ENCODE measurements around the gene CDK5RAP3. TPM values are rescaled to one million over a fixed set of nuclear protein-coding genes. Genes with fewer than 3 reads are reported as not detected.

Gene CDK5RAP3
- total RNA-seq, 4 donors from 2014 or later = 43.8 to 98.8 (median 63.8) TPM

- H3K36me3 ChIP-seq = peaks cover 0 to 74% of the 10 kb centered on the region in 2 donors
- TF ChIP-seq POLR2A (IDR thresholded peaks at IDR 0.05) = no peak
- no peak for TF ChIP-seq EP300 (IDR thresholded peaks at IDR 0.05)
- TF ChIP-seq, protein P1, sequence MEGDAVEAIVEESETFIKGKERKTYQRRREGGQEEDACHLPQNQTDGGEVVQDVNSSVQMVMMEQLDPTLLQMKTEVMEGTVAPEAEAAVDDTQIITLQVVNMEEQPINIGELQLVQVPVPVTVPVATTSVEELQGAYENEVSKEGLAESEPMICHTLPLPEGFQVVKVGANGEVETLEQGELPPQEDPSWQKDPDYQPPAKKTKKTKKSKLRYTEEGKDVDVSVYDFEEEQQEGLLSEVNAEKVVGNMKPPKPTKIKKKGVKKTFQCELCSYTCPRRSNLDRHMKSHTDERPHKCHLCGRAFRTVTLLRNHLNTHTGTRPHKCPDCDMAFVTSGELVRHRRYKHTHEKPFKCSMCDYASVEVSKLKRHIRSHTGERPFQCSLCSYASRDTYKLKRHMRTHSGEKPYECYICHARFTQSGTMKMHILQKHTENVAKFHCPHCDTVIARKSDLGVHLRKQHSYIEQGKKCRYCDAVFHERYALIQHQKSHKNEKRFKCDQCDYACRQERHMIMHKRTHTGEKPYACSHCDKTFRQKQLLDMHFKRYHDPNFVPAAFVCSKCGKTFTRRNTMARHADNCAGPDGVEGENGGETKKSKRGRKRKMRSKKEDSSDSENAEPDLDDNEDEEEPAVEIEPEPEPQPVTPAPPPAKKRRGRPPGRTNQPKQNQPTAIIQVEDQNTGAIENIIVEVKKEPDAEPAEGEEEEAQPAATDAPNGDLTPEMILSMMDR (IDR thresholded peaks at IDR 0.05) = no peak
- no peak for TF ChIP-seq POLR2AphosphoS5 (IDR thresholded peaks at IDR 0.05)
- 85 to 100% methylated on average over 2 to 5 of the region's 9 CpGs for WGBS, 2 donors (ENCODE audit: low coverage in 1 of 2)
Observed at GRCh38 chr17:47981462-47981861, 10.5 kb downstream of the CDK5RAP3 start.

DNA sequence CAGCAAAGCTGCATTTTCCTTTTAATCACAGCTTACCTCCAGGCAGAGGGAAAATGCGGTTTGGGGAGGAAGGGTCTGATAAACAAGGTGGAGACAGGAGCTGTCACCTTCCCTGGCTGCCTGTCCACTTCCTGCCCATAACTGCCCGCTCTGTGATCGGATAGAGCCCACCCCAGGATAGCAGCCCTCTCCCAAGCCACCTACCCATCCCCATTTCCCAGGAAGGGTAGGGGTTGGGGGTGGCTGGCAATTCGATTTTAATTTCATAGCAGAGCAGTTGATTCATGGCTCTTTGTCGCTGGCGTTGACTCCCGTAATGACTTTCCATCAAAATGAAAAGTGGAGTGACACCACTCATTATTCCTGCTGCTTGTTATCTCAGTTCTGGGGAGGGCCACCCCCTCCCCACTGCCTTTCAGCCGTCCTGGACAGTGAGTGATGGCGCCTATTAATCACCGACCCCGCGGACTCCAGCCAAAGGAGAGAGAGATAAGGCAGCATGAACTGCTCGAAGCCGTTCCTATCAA is 11.2 kb downstream of the CDK5RAP3 start:
- peaks cover 0 to 67% of the 10 kb centered on the region in 2 donors for H3K36me3 ChIP-seq
- 65 to 76% methylated on average over 4 to 13 of the region's 14 CpGs for WGBS, 2 donors (ENCODE audit: low coverage in 1 of 2)
- no peak for ATAC-seq

More at GRCh38 chr17:47981462-47981861, 10.5 kb downstream of the CDK5RAP3 start:
- ATAC-seq = no peak
- H3K27me3 ChIP-seq = no peaks in the 10 kb centered on the region
- H3K27ac ChIP-seq = no peak overlapping the region
- no peaks in the 10 kb centered on the region for H3K9me3 ChIP-seq
- H3K4me1 ChIP-seq = peaks cover 0 to 7% (median 0%) of the 10 kb centered on the region in 3 donors
- H3K4me3 ChIP-seq = no peak overlapping the region

GRCh38 chr17:47982645-47983390 is 11.9 kb downstream of the CDK5RAP3 start:
- H3K27ac ChIP-seq = no peak overlapping the region
- no peaks in the 10 kb centered on the region for H3K27me3 ChIP-seq
- WGBS, 2 donors (ENCODE audit: low coverage in 1 of 2) = 88% methylated on average over 3 of the region's 9 CpGs
- peaks cover 0 to 17% (median 8%) of the 10 kb centered on the region in 3 donors for H3K4me1 ChIP-seq
- no peak for TF ChIP-seq POLR2AphosphoS5 (IDR thresholded peaks at IDR 0.05)
- TF ChIP-seq EP300 (IDR thresholded peaks at IDR 0.05) = no peak
- ATAC-seq = no peak
- H3K4me3 ChIP-seq = no peak overlapping the region
- peaks cover 0 to 60% of the 10 kb centered on the region in 2 donors for H3K36me3 ChIP-seq
- H3K9me3 ChIP-seq = no peaks in the 10 kb centered on the region

More for the DNA sequence above, 11.2 kb downstream of the CDK5RAP3 start:
- no peak overlapping the region for H3K4me3 ChIP-seq
- no peak overlapping the region for H3K27ac ChIP-seq
- TF ChIP-seq POLR2A (IDR thresholded peaks at IDR 0.05) (no peak), EP300 (IDR thresholded peaks at IDR 0.05) (no peak), POLR2AphosphoS5 (IDR thresholded peaks at IDR 0.05) (no peak)
- TF ChIP-seq, protein P1 (IDR thresholded peaks at IDR 0.05) = no peak
- H3K27me3 ChIP-seq = no peaks in the 10 kb centered on the region
- peaks cover 0 to 10% (median 3%) of the 10 kb centered on the region in 3 donors for H3K4me1 ChIP-seq
- H3K9me3 ChIP-seq = no peaks in the 10 kb centered on the region

GRCh38 chr17:47983492-47984223 is 12.7 kb downstream of the CDK5RAP3 start:
- ATAC-seq = no peak
- H3K27ac ChIP-seq = no peak overlapping the region
- H3K4me1 ChIP-seq = peaks cover 0 to 21% (median 8%) of the 10 kb centered on the region in 3 donors
- no peaks in the 10 kb centered on the region for H3K9me3 ChIP-seq
- no peak overlapping the region for H3K4me3 ChIP-seq
- no peaks in the 10 kb centered on the region for H3K27me3 ChIP-seq
- TF ChIP-seq EP300 (IDR thresholded peaks at IDR 0.05) = no peak
- TF ChIP-seq, protein P1 (IDR thresholded peaks at IDR 0.05) = no peak
- 31 to 65% methylated on average over 5 to 7 of the region's 11 CpGs for WGBS, 2 donors (ENCODE audit: low coverage in 1 of 2)
- H3K36me3 ChIP-seq = peaks cover 0 to 52% of the 10 kb centered on the region in 2 donors

- no peaks in the 10 kb centered on the region for H3K27me3 ChIP-seq
- no peaks in the 10 kb centered on the region for H3K9me3 ChIP-seq
- no peak for ATAC-seq
- peak overlapping the region in 1 of 4 donors; percentile 65 for H3K27ac ChIP-seq
- H3K4me1 ChIP-seq = peaks cover 0 to 21% (median 8%) of the 10 kb centered on the region in 3 donors
- TF ChIP-seq, protein P1 (IDR thresholded peaks at IDR 0.05) = no peak
- TF ChIP-seq POLR2A (IDR thresholded peaks at IDR 0.05) (no peak), EP300 (IDR thresholded peaks at IDR 0.05) (no peak), POLR2AphosphoS5 (IDR thresholded peaks at IDR 0.05) (no peak)
- H3K36me3 ChIP-seq = peaks cover 0 to 23% of the 10 kb centered on the region in 2 donors
- WGBS, 2 donors (ENCODE audit: low coverage in 1 of 2) = 57 to 68% methylated on average over 2 to 4 of the region's 5 CpGs
- no peak overlapping the region for H3K4me3 ChIP-seq
Observed at GRCh38 chr17:47986520-47986919, 15.6 kb downstream of the CDK5RAP3 start.

Data from gastroesophageal sphincter (tissue), 4 donors.